ENCODE data around the gene ZNF205. TPM values are rescaled to one million over a fixed set of nuclear protein-coding genes. Genes with fewer than 3 reads are reported as not detected.

Gene ZNF205
- total RNA-seq, 1 experiment from 2014 or later: 14.3 TPM

DNA sequence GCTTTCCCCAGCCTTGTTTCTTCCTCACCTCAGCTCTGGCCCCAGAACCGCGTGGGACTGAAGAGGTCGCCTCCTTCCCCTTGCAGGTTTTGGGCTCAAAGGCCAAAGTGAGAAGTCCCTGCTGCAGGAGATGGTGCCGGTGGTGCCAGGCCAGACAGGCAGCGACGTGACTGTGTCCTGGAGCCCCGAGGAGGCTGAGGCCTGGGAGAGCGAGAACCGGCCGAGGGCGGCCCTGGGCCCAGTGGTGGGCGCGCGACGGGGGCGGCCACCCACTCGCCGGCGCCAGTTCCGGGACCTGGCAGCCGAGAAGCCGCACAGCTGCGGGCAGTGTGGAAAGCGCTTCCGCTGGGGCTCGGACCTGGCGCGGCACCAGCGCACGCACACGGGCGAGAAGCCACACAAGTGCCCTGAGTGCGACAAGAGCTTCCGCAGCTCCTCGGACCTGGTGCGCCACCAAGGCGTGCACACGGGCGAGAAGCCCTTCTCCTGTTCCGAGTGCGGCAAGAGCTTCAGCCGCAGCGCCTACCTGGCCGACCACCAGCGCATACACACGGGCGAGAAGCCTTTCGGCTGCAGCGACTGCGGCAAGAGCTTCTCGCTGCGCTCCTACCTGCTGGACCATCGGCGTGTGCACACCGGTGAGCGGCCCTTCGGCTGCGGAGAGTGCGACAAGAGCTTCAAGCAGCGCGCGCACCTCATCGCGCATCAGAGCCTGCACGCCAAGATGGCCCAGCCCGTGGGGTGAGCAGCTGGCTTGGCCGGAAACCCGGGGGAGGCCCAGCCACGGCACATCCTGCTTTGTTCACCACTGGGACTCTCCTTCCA lies 28.4 kb downstream of the ZNF205 start:
- in situ Hi-C loops (cut with HindIII; ENCODE audit: low pct_unique_long_range_greater_than_20kb, low sequenced_read_pairs): no loop called here
- DNase-seq (ENCODE audit: low read depth, low spot score): no peak

DNA sequence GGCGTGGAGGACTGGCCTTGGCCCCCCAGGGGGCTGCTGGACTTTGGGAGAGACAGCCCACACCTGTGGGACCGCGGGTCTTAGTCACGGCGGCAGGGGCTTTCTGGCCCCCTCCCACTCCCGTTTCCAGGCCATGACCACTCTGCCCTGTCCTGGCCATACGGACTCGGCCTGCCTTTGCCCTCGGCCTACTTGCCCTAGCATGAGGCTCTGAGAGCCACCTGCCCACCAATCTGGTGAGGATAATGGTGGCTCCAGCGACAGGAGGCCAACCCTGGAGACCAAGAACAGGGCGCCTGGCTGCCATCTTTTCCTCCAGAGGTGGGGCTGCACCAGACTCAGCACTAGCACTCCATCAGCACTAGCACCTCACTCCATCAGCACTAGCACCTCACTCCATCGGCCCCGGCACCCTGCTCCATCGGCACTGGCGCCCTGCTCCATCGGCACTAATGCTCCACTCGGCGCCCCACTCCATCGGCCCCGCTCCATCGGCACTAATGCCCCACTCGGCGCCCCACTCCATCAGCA lies 29.5 kb downstream of the ZNF205 start:
- in situ Hi-C loops (cut with HindIII; ENCODE audit: low pct_unique_long_range_greater_than_20kb, low sequenced_read_pairs): no loop called here
- no peak for DNase-seq (ENCODE audit: low read depth, low spot score)

DNA sequence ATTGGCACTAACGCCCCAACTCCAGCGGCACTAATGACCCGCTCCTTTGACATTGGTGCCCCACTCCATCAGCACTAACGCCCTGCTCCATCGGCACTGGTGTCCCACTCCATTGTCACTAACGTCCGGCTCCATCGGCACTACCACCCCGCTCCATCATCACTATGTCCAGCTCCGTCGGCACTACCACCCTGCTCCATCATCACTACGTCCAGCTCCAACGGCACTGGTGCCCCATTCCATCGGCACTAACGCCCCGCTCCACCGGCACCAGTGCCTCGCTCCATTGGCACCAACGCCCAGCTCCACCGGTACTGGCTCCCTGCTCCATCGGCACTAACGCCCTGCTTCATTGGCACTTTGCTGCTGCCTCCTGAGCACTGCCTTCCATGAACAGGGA lies 29.9 kb downstream of the ZNF205 start:
- in situ Hi-C loops (cut with HindIII; ENCODE audit: low pct_unique_long_range_greater_than_20kb, low sequenced_read_pairs): no loop called here
- DNase-seq (ENCODE audit: low read depth, low spot score): no peak

DNA sequence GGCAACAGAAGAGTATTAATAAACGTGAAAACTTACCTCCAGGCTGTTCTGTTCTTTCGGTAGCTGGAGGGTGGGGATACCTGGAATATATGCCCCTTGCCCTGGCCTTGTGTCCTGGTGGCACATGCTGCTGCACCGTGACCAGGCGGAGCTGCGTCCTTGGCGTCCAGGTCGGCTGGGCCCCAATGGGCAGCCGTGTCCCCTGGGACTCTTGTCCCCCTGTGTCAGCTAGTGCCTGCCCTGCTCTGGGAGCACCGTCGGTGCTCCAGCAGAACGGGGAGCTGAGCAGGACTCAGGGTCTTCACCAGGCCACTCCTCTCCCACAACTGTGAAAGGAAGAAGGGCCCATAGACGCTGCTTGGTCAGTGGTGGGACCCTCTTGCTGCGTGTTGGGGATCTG lies 30.4 kb downstream of the ZNF205 start:
- in situ Hi-C loops (cut with HindIII; ENCODE audit: low pct_unique_long_range_greater_than_20kb, low sequenced_read_pairs): no loop called here
- DNase-seq (ENCODE audit: low read depth, low spot score): no peak

DNA sequence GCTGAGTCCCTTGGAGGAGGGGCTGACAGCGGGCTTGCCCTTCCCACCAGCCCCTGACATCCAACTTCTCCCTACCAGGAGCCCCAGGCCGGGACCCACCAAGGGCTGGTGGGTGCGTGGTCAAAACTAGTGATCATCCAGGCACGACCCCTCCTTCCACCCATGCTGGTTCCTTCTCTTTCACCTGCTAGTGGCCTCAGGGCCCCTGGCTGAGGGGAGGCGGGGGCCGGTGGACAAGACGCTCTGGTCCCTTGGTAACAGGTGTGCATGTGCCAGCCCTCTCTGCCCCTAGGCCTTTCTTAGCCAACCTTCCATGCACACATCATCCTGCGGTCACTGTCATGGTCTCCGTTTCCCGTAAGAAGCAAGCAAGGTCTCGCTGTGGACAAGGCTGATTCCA lies 30.8 kb downstream of the ZNF205 start:
- DNase-seq (ENCODE audit: low read depth, low spot score): no peak
- in situ Hi-C loops (cut with HindIII; ENCODE audit: low pct_unique_long_range_greater_than_20kb, low sequenced_read_pairs): no loop called here

DNA sequence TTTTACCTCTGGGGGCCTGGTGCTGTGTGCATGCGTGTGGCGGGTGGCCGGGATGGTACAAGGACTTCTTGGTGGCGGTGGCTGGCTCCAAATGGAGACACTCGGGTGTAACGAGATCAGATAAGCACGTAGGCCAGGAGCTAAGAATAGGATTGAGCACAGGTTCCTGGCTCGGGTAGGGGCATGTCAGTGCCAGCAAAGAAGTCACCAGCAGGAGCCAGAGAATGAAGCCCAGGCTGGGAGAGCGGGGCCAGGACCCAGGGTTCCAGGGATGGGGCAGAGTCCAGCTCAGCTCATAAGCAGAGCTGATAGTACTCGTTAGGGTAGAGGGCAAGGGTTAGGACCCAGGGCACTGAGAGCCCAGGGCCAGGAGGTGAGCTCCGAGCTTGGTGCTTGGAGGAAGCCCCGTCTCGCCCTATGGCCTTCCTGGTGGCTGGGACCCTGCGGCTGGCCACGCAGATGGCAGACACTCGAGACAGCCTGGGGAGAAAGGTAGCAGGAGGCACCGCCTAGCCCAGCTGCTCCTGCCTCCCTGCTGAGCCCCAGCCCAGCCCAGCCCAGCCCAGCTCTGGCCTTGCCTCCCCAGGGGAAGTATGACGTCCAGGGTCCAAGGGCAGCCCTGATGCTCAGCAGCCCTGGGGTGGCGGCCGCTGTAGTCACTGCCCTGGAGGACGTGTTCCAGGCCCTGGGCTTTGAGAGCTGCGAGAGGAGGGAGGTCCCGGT lies 31.4 kb downstream of the ZNF205 start:
- DNase-seq (ENCODE audit: low read depth, low spot score): no peak

DNA sequence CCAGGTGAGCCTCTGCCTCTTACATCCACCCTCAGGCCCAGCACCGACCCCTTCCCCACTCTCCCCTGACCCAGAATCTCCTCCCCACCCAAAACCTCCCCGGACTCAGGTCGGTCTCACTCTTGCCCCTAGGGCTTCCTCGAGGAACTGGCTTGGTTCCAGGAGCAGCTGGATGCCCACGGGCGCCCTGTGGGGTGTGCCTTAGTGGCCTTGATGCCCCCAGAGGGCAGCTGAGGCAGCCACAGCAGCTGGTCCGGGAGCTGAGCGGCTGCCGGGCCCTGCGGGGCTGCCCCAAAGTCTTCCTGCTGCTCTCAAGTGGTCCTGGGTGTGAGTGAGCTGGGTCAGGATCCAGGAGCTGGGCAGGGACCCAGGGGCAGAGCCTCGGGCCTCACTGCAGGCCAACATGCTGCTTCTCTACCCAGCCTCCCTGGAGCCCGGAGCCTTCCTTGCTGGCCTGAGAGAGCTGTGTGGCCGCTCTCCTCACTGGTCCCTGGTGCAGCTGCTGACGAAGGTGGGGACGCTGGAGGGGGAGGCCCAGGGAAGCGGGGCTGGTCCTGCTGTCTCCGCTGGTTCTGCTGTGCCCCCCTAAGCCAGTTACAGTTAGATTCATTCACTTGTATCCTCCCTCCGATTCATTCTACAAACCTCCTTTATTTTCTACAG lies 32.1 kb downstream of the ZNF205 start:
- no peak for DNase-seq (ENCODE audit: low read depth, low spot score)
- in situ Hi-C loops (cut with HindIII; ENCODE audit: low pct_unique_long_range_greater_than_20kb, low sequenced_read_pairs): no loop called here

More for the DNA sequence above, 31.4 kb downstream of the ZNF205 start:
- in situ Hi-C loops (cut with HindIII; ENCODE audit: low pct_unique_long_range_greater_than_20kb, low sequenced_read_pairs): no loop called here

DNA sequence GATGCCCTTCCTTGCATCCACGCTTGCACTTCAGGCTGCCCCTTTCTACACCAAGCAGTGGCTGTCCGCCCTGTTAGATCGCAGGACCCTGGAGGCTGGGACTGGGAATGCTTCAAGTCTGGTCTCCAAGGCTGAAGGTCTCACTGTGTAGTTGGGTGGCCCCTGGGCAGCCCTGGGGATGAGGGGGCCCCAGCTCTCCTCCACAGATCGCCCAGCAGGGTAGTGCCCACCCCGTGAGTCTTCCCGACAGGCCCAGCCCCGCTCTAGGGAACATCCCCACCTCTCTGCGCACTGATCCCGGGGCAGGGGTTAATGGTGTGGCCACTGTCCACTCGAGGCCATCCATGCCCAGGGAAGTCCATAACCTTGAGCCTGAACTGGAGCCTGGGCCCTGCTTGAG lies 32.8 kb downstream of the ZNF205 start:
- DNase-seq (ENCODE audit: low read depth, low spot score): no peak
- in situ Hi-C loops (cut with HindIII; ENCODE audit: low pct_unique_long_range_greater_than_20kb, low sequenced_read_pairs): no loop called here

DNA sequence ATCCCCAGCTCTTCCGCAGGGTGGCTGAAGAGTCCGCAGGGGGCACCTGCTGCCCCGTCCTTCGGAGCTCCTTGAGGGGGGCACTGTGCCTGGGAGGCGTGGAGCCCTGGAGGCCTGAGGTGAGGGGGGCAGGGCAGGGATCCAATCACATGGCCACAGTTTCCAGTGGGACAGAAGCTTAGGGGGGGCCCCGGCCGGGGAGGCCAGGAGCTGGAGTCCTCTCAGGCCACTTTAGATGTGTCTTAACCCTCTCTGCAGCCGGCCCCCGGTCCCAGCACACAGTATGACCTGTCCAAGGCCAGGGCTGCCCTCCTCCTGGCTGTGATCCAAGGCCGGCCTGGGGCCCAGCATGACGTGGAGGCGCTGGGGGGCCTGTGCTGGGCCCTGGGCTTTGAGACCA lies 33.3 kb downstream of the ZNF205 start:
- in situ Hi-C loops (cut with HindIII; ENCODE audit: low pct_unique_long_range_greater_than_20kb, low sequenced_read_pairs): no loop called here
- no peak for DNase-seq (ENCODE audit: low read depth, low spot score)

DNA sequence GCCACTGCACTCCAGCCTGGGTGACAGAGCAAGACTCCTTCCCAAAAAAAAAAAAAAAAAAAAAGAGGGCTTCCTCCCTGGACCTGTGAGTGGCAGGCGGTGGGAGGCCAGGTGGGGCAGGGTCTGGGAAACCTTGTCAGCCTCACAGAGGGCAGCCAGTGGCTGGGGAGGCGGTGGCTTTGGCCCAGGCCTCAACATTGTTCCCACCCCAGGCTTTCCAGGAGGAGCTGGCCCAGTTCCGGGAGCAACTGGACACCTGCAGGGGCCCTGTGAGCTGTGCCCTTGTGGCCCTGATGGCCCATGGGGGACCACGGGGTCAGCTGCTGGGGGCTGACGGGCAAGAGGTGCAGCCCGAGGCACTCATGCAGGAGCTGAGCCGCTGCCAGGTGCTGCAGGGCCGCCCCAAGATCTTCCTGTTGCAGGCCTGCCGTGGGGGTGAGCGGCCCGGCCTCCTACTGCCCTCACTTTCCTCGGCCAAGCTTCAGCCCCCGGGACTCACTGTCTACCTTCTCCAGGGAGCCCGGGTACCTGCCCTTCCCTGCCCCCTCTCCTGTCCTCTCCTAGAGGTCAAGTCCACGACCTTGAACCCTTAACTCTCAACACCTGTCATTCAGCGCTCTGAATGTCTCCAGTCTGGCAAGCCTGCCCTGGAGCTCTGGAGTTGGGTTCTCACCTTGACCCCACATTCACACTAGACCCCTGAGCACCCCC lies 34.8 kb downstream of the ZNF205 start:
- no peak for DNase-seq (ENCODE audit: low read depth, low spot score)
- in situ Hi-C loops (cut with HindIII; ENCODE audit: low pct_unique_long_range_greater_than_20kb, low sequenced_read_pairs): no loop called here

DNA sequence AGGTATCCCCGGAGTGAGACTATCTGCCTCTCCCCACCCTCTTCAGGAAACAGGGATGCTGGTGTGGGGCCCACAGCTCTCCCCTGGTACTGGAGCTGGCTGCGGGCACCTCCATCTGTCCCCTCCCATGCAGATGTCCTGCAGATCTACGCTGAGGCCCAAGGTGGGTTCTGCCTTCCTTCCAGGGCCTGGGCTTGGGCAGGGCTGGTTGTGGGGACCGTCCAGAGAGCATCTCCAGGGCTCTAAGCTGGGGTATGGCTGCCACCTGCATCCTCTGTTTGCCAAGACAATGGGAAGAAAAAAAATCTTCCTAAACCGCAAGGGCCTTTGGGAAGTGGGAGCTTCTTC lies 35.3 kb downstream of the ZNF205 start:
- DNase-seq (ENCODE audit: low read depth, low spot score): no peak

DNA sequence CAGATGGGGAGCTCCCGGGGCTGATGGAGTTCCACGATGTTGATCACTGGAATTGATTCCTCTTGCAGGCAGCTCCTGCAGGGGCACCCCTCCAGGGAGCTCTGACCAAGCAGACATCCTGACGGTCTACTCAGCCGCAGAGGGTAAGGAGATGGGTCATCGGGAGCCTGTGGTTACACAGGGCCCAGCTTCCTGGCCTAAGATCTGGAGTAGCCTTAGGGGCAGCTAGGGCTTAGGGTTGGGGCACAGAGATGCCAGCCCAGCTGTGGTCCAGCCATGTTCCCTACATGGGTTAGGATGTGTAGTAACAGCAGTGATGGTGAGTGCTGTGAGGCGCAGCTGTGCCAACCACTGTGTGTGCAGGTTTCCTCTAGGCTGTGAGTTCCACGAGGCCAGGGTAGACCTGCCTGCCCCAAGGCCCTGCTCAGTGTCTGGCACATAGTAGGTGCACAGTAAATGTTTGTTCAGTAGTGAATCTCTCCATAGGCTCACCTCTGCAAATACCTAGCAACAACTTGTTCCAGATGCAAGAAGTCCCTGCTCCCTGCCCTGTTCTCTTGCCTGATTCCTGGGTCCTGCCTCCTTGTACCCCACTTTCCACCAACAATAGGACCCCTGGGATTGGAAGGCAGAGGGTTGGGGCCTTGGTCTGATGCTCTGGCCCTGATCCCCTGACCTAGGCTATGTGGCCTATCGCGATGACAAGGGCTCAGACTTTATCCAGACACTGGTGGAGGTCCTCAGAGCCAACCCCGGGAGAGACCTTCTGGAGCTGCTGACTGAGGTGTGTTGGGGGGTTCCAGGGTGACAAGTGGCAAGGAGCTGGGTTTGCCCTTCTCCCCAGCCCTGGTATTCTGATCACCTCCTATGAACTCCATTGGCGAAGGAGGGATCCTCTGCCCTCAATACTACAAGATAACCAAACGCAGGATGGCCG lies 36.1 kb downstream of the ZNF205 start:
- in situ Hi-C loops (cut with HindIII; ENCODE audit: low pct_unique_long_range_greater_than_20kb, low sequenced_read_pairs): no loop called here

More for the DNA sequence above, 35.3 kb downstream of the ZNF205 start:
- in situ Hi-C loops (cut with HindIII; ENCODE audit: low pct_unique_long_range_greater_than_20kb, low sequenced_read_pairs): no loop called here

DNA sequence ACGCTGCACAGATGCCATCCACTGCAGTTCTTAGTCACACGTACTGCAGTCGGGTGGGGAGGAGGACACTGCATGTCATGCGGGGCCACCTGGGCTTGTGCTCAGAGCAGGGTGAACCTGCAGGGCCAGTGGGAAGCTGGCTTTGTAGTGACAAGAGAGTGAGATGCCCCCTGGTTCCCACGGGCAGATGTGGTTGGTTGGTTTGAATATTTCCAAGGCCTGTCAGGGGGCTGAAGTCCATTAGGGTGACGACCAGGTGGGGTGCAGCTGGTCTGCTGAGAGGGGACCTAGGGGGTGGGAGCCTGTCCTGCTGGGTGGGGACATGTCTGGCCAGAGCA lies 36.8 kb downstream of the ZNF205 start:
- in situ Hi-C loops (cut with HindIII; ENCODE audit: low pct_unique_long_range_greater_than_20kb, low sequenced_read_pairs): no loop called here
- no peak for DNase-seq (ENCODE audit: low read depth, low spot score)

More for the DNA sequence above, 36.1 kb downstream of the ZNF205 start:
- no peak for DNase-seq (ENCODE audit: low read depth, low spot score)

DNA sequence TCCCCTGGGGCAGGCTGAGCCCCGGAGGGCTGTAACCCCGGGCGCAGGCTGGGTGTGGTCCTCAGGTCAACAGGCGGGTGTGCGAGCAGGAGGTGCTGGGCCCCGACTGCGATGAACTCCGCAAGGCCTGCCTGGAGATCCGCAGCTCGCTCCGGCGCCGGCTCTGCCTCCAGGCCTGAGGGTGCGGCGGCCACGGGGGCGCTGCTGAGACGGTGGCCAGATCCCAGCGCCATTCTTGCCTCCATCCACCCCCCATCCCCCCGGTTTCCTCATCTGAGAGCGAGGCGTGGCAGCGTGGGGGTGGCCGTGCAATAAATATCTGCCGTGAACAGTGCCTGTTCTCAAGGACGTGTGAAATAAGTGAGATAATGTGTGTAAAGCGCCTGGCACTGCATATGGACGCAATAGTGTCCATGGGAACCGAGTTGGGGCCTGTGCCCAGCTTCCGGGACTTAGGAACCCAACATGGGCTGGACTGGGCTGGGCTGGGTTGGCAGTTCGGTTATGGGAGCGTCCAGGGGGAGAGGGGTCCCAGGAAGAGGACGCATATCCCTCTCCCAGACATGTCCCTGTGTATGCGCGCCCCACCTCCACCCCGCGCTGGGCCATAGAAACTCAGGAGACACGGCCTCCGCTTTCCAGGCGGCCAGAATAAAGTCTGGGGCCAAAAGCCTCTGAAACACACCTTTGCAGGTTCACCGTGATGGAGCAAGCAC lies 37.4 kb downstream of the ZNF205 start:
- in situ Hi-C loops (cut with HindIII; ENCODE audit: low pct_unique_long_range_greater_than_20kb, low sequenced_read_pairs): no loop called here
- peak; percentile 50 for DNase-seq (ENCODE audit: low read depth, low spot score)

DNA sequence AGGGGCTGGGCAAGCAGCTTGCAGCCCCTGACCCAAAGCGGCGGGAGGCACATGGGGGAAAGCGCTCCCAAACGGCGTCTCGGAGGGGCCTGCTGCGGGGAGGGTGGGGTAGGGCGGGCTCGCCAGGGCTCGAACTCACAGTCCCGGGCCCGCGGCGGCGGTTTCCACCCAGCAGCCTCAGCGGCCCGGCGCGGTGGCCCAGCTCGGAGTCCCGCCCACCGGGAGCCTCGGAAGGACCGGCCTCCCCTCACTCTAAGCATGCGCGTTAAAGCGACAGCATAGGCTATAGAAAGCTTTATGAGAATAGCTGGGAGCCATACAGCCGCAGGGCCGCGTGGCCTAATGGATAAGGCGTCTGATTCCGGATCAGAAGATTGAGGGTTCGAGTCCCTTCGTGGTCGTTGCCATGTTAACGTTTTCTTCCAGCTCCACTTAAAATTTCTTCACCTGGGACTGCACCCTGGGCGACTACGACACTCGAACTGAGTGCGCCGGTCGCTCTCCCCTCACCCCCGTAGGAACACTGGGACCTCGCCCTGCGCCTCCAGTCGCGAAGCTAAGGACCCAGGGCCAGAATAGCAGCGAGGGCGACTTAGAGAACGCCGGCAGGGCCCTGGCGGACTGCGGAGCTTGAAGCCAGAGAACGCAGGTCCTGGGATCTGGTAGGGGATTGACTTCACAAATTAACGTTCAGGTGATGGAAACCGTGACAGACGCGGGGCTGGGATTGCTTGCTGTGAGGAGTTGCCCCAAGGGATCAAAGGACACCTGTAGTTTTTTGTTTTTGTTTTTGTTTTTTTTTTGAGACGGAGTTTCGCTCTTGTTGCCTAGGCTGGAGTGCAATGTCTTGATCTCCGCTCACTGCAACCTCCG lies 38.2 kb downstream of the ZNF205 start:
- DNase-seq (ENCODE audit: low read depth, low spot score): peak; percentile 97
- in situ Hi-C loops (cut with HindIII; ENCODE audit: low pct_unique_long_range_greater_than_20kb, low sequenced_read_pairs): no loop called here

DNA sequence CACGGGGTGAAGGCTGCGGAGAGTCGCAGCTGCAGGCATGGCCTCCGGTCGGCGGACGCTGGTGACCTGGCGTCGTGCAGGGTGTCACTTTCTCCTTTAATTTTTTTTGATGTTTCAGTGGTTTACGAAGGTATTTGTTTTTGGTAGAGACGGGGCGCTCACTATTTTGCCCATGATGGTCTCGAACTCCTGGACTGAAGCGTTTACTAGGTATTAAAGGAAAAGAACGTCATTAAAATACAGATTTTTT lies 39.6 kb downstream of the ZNF205 start:
- in situ Hi-C loops (cut with HindIII; ENCODE audit: low pct_unique_long_range_greater_than_20kb, low sequenced_read_pairs): no loop called here
- DNase-seq (ENCODE audit: low read depth, low spot score): no peak

Data from SK-MEL-5 (cell line).